HG03159 (cell line): Measurements from ENCODE around the gene PPM1J.
"Not testable (repeated sequence)": the region's sequence is repeated elsewhere in the genome, so short reads cannot be mapped to it uniquely, and the experiment has no call there.

Experiments used
- ATAC-seq: cut with Tn5 transposase; IDR thresholded peaks from one replicate; pipeline ENCODE4 v1.9.1; 2021; ENCODE audit warnings: mild to moderate bottlenecking, moderate library complexity; ENCODE audit not compliant: unreplicated experiment

Gene PPM1J

GRCh38 chr1:112715264-112716053, at the start of gene PPM1J:
PPM1J (minus strand) TSS chr1:112715332; CDS start chr1:112715301, 31 bp downstream.
- peak; percentile 76 for ATAC-seq

GRCh38 chr1:112762541-112763500, 47.7 kb upstream of the PPM1J start:
- ATAC-seq = no peak

GRCh38 chr1:112761714-112762480, 46.8 kb upstream of the PPM1J start:
- ATAC-seq = no peak

GRCh38 chr1:112759228-112759627, 44.1 kb upstream of the PPM1J start:
- no peak for ATAC-seq

- ATAC-seq = no peak
These were observed 39.0 kb upstream of the PPM1J start for GRCh38 chr1:112754116-112754628.

- ATAC-seq = no peak
These were observed 33.3 kb upstream of the PPM1J start for GRCh38 chr1:112748396-112748795.

- ATAC-seq = no peak
These were observed 29.0 kb upstream of the PPM1J start for GRCh38 chr1:112744009-112744578.

GRCh38 chr1:112743174-112744008, 28.3 kb upstream of the PPM1J start:
- ATAC-seq = no peak

GRCh38 chr1:112737573-112737972, 22.4 kb upstream of the PPM1J start:
- no peak for ATAC-seq

- no peak for ATAC-seq
These were observed 20.6 kb upstream of the PPM1J start for GRCh38 chr1:112735752-112736151.

- no peak for ATAC-seq
These were observed 16.3 kb upstream of the PPM1J start for GRCh38 chr1:112731451-112731850.

- ATAC-seq = no peak
These were observed 14.8 kb upstream of the PPM1J start for GRCh38 chr1:112729909-112730308.

- not testable (repeated sequence) for ATAC-seq
These were observed 13.9 kb upstream of the PPM1J start for GRCh38 chr1:112729011-112729410.

- not testable (repeated sequence) for ATAC-seq
These were observed 13.3 kb upstream of the PPM1J start for GRCh38 chr1:112728306-112728971.

- ATAC-seq = no peak
These were observed 12.6 kb upstream of the PPM1J start for GRCh38 chr1:112727716-112728115.

- not testable (repeated sequence) for ATAC-seq
These were observed 9.1 kb upstream of the PPM1J start for GRCh38 chr1:112724240-112724639.

GRCh38 chr1:112723511-112723839, 8.3 kb upstream of the PPM1J start:
- ATAC-seq = no peak

GRCh38 chr1:112722601-112723510, 7.7 kb upstream of the PPM1J start:
- ATAC-seq = no peak
